ENCODE results near the gene HCFC2. TPM values are rescaled to one million over a fixed set of nuclear protein-coding genes. Genes with fewer than 3 reads are reported as not detected.

Gene HCFC2
- total RNA-seq, 1 donor from 2014 or later = 9.8 TPM

Other genes with a start within 250 kb of the HCFC2 start
- gene NT5DC3, start 223.3 kb upstream of the HCFC2 start, total RNA-seq = 6.6 TPM
- 250 TPM for gene HSP90B1, start 134.1 kb upstream of the HCFC2 start, total RNA-seq
- gene TDG, start 98.7 kb upstream of the HCFC2 start, total RNA-seq = 11.8 TPM
- 72.3 TPM for gene GLT8D2, start 14.3 kb upstream of the HCFC2 start, total RNA-seq
- gene NFYB, start 73.7 kb downstream of the HCFC2 start, total RNA-seq = 62.8 TPM
- 67.4 TPM for gene TXNRD1, start 151.2 kb downstream of the HCFC2 start, total RNA-seq
- gene EID3, start 239.2 kb downstream of the HCFC2 start, total RNA-seq = 1.4 TPM